A549 (cell line): ENCODE measurements around the gene TFPI2. TPM values are rescaled to one million over a fixed set of nuclear protein-coding genes. Genes with fewer than 3 reads are reported as not detected.

Experiments used
- ATAC-seq, 2 experiments: fragments of 200-7000 bp in 1 of 2; fragments of >200 bp in 1 of 2; cut with Nextera tagmentation in 1 of 2; cut with Tn5 transposase in 1 of 2; 3 replicates each; pipeline versions ENCODE4 v1.8.0 to v1.9.1; 2018 to 2020; ENCODE audit warnings: mild to moderate bottlenecking in 1 of 2, moderate library complexity in 1 of 2
- CTCF ChIA-PET: fragments of 300-600 bp; sonication (Branson Sonifier 250); formaldehyde crosslinking; extraction: SDS; loops from one replicate; lab custom pipeline; 2021; ENCODE audit warnings: antibody characterized with exemption, inconsistent platforms; lab: Yijun Ruan, JAX
- POLR2A ChIA-PET: fragments of 350-600 bp; formaldehyde crosslinking; extraction: SDS; loops from one replicate; lab custom pipeline; 2021; ENCODE audit warnings: antibody characterized with exemption, inconsistent platforms; lab: Yijun Ruan, JAX
- DNase-seq, 2 experiments: peaks; one replicate each; pipeline versions ENCODE4 v3.0.0 to v3.0.0-alpha.2; 2011 to 2016; ENCODE audit warnings: low read depth in 1 of 2, low spot score in 1 of 2
- FAIRE-seq: peaks from 2 replicates; lab custom pipeline; 2011; peaks lifted over from hg19 to GRCh38; lab: Jason Lieb, UNC
- H3K27ac ChIP-seq, 2 experiments: fragments of >200 bp; sonication (Bioruptor Twin); formaldehyde crosslinking; 3 replicates each; pipeline ENCODE4 v1.5.1; 2016 to 2017
- H3K4me1 ChIP-seq: fragments of >200 bp; sonication (Bioruptor Twin); formaldehyde crosslinking; 3 replicates; pipeline ENCODE4 v1.6.1; 2016
- H3K4me2 ChIP-seq: fragments of >200 bp; sonication (Bioruptor Twin); formaldehyde crosslinking; 3 replicates; pipeline ENCODE4 v1.6.1; 2016
- H3K4me3 ChIP-seq: fragments of >200 bp; sonication (Bioruptor Twin); formaldehyde crosslinking; 3 replicates; pipeline ENCODE4 v1.5.1; 2016
- H3K9me3 ChIP-seq: fragments of >200 bp; sonication (Bioruptor Twin); formaldehyde crosslinking; 3 replicates; pipeline ENCODE4 v1.6.1; 2016
- BCL3 ChIP-seq: fragments of >200 bp; sonication (Bioruptor Twin); formaldehyde crosslinking; IDR thresholded peaks from 3 replicates; pipeline ENCODE4 v1.6.1; 2016
- BHLHE40 ChIP-seq: IDR thresholded peaks from 2 replicates; pipeline ENCODE4 v1.6.1; 2012; ENCODE audit warnings: low read depth, low read length, inconsistent platforms
- CEBPB ChIP-seq, 2 experiments: fragments of >200 bp in 1 of 2; sonication (Bioruptor Twin) in 1 of 2; formaldehyde crosslinking in 1 of 2; IDR thresholded peaks; 2 replicates each; pipeline ENCODE4 v1.6.1; 2012 to 2016
- CHD2 ChIP-seq: fragments of 150-350 bp; IDR thresholded peaks from 2 replicates; pipeline ENCODE4 v1.6.1; 2014; ENCODE audit warnings: low read length; ENCODE audit not compliant: partially characterized antibody
- CHD4 ChIP-seq: fragments of 200-600 bp; sonication (generic); IDR thresholded peaks from 2 replicates; pipeline ENCODE4 v1.6.1; 2016; ENCODE audit warnings: antibody characterized with exemption, mild to moderate bottlenecking, borderline replicate concordance
- CTCF ChIP-seq: fragments of >200 bp; sonication (Bioruptor Twin); formaldehyde crosslinking; IDR thresholded peaks from 3 replicates; pipeline ENCODE4 v1.5.1; 2016
- E2F6 ChIP-seq: IDR thresholded peaks from 2 replicates; pipeline ENCODE4 v1.6.1; 2012; ENCODE audit warnings: low read depth, borderline replicate concordance
- EP300 ChIP-seq, 2 experiments: fragments of >200 bp; sonication (Bioruptor Twin); formaldehyde crosslinking; IDR thresholded peaks; 2 replicates in 1 of 2; 3 replicates in 1 of 2; pipeline ENCODE4 v1.6.1; 2016 to 2017
- FOSB ChIP-seq: fragments of 250-450 bp; sonication (Bioruptor Pico); IDR thresholded peaks from 2 replicates; pipeline ENCODE4 v1.5.0; 2020; ENCODE audit warnings: mild to moderate bottlenecking, moderate library complexity
- FOXS1 ChIP-seq: fragments of 250-450 bp; sonication (Bioruptor Pico); IDR thresholded peaks from 2 replicates; pipeline ENCODE4 v1.5.0; 2020; ENCODE audit warnings: mild to moderate bottlenecking, moderate library complexity
- GATA3 ChIP-seq: IDR thresholded peaks from 2 replicates; pipeline ENCODE4 v1.6.1; 2012; ENCODE audit warnings: borderline replicate concordance
- HES2 ChIP-seq: fragments of >200 bp; sonication (Bioruptor Twin); formaldehyde crosslinking; IDR thresholded peaks from 2 replicates; pipeline ENCODE4 v1.6.1; 2016
- HEYL ChIP-seq: fragments of 250-450 bp; sonication (Bioruptor Pico); IDR thresholded peaks from 2 replicates; pipeline ENCODE4 v1.8.0; 2021; ENCODE audit warnings: mild to moderate bottlenecking, moderate library complexity
- HOXA7 ChIP-seq: fragments of 250-450 bp; sonication (Bioruptor Pico); IDR thresholded peaks from 2 replicates; pipeline ENCODE4 v1.5.0; 2020; ENCODE audit warnings: mild to moderate bottlenecking, moderate library complexity
- HOXB13 ChIP-seq: fragments of 250-450 bp; sonication (Bioruptor Pico); IDR thresholded peaks from 2 replicates; pipeline ENCODE4 v1.5.0; 2020; ENCODE audit warnings: low read depth, mild to moderate bottlenecking, moderate library complexity
- KDM5A ChIP-seq: fragments of 200-600 bp; sonication (generic); IDR thresholded peaks from 2 replicates; pipeline ENCODE4 v1.6.1; 2016; ENCODE audit warnings: antibody characterized with exemption, mild to moderate bottlenecking
- MAFK ChIP-seq: fragments of 450-650 bp; IDR thresholded peaks from 2 replicates; pipeline ENCODE4 v1.6.1; 2014; ENCODE audit not compliant: partially characterized antibody
- MAZ ChIP-seq: fragments of 150-350 bp; IDR thresholded peaks from 2 replicates; pipeline ENCODE4 v1.6.1; 2014; ENCODE audit warnings: antibody characterized with exemption, low read depth, low read length, borderline replicate concordance
- PBX3 ChIP-seq: IDR thresholded peaks from 2 replicates; pipeline ENCODE4 v1.6.1; 2012
- PHF8 ChIP-seq: fragments of 200-600 bp; sonication (generic); IDR thresholded peaks from 2 replicates; pipeline ENCODE4 v1.6.1; 2016; ENCODE audit warnings: low read depth, mild to moderate bottlenecking, antibody characterized with exemption, moderate library complexity, borderline replicate concordance
- POLR2A ChIP-seq: IDR thresholded peaks from 2 replicates; pipeline ENCODE4 v1.6.1; 2012; ENCODE audit warnings: mild to moderate bottlenecking, low read length
- SMC3 ChIP-seq: fragments of >200 bp; sonication (Bioruptor Twin); formaldehyde crosslinking; IDR thresholded peaks from 3 replicates; pipeline ENCODE4 v1.6.1; 2018; ENCODE audit warnings: inconsistent platforms
- SREBF2 ChIP-seq: fragments of 450-650 bp; IDR thresholded peaks from 2 replicates; pipeline ENCODE4 v1.6.1; 2014; ENCODE audit warnings: mild to moderate bottlenecking, moderate library complexity
- TP53 ChIP-seq: fragments of 250-450 bp; sonication (Bioruptor Pico); IDR thresholded peaks from 2 replicates; pipeline ENCODE4 v1.5.0; 2021; ENCODE audit warnings: mild to moderate bottlenecking, moderate library complexity
- USF2 ChIP-seq: fragments of 450-650 bp; IDR thresholded peaks from 2 replicates; pipeline ENCODE4 v1.6.1; 2014; ENCODE audit warnings: antibody characterized with exemption
- ZC3H11A ChIP-seq: fragments of 450-650 bp; IDR thresholded peaks from 2 replicates; pipeline ENCODE4 v1.6.1; 2014; ENCODE audit warnings: antibody characterized with exemption, mild to moderate bottlenecking
- ZNF302 ChIP-seq: fragments of 250-450 bp; sonication (Bioruptor Pico); IDR thresholded peaks from 2 replicates; pipeline ENCODE4 v1.9.0; 2021; ENCODE audit warnings: inconsistent platforms, mild to moderate bottlenecking, moderate library complexity
- WGBS: methylation state at CpG from one replicate; pipeline ENCODE4 v1.1.6; 2017; ENCODE audit errors: missing lambda C conversion rate; 5-methylcytosine and 5-hydroxymethylcytosine counted together
- polyA plus RNA-seq, 4 experiments: library from polyadenylated mRNA; depleted of rRNA in 3 of 4; stranded (reverse); fragments of >200 nt; fragmentation: RNase III in 1 of 4; extraction: RNeasy Plus Mini Kit Qiagen cat#74134 plus additional on column Dnase treatment in 1 of 4; gene quantifications; 2 replicates in 3 of 4; 3 replicates in 1 of 4; pipeline ENCODE4 v1.2.3, GENCODE V29; 2011 to 2017

TFPI2 gene
- polyA plus RNA-seq, 2 of the 4 experiments (the other 2 are of a cell fraction): 156 to 172 TPM

- TF ChIP-seq TP53 (CRISPR knock-in tag) (no peak), HEYL (CRISPR knock-in tag) (no peak), HOXA7 (CRISPR knock-in tag) (no peak), BHLHE40 (no peak), HOXB13 (CRISPR knock-in tag) (no peak), FOXS1 (CRISPR knock-in tag) (no peak), E2F6 (no peak), MAFK (no peak)
- TF ChIP-seq, all 56 proteins: peak for 0
Measured at GRCh38 chr7:93933156-93933555, 42.6 kb upstream of the TFPI2 start (continued).

GRCh38 chr7:93931655-93932054 is 41.1 kb upstream of the TFPI2 start:
- ChIA-PET POLR2A (interaction anchor here (0.6 to 1.4 kb wide), 2 partner anchors 10 to 46 kb away, joined by 3 to 5 read pairs; partner anchors contain the start of gene GNG11), CTCF (interaction anchor here (0.6 to 1.3 kb wide), 4 partner anchors 41 to 190 kb away, joined by 3 to 4 read pairs (median 3); partner anchors contain the start of gene TFPI2)
- Histone ChIP-seq H3K4me1 (no peaks in the 10 kb centered on the region), H3K9me3 (no peaks in the 10 kb centered on the region), H3K4me3 (no peak overlapping the region)
- no peak for ATAC-seq
- 83% methylated on average over 3 of the region's 3 CpGs for WGBS
- DNase-seq: no peak
- no peak for TF ChIP-seq SMC3
- TF ChIP-seq ZNF302 (CRISPR knock-in tag): no peak
- no peak for TF ChIP-seq CEBPB (IDR thresholded peaks at IDR 0.05)
- TF ChIP-seq TP53 (CRISPR knock-in tag): no peak
- TF ChIP-seq HEYL (CRISPR knock-in tag): no peak
- no peak for TF ChIP-seq ZC3H11A
- TF ChIP-seq HES2: no peak
- TF ChIP-seq, all 56 proteins: peak for 0
- peak; percentile 23 for FAIRE-seq
- no peak overlapping the region for H3K4me2 ChIP-seq
- H3K27ac ChIP-seq: no peak overlapping the region

- Histone ChIP-seq H3K9me3 (no peaks in the 10 kb centered on the region), H3K4me2 (no peak overlapping the region), H3K27ac (no peak overlapping the region)
- POLR2A ChIA-PET: interaction anchor here (1.4 kb wide), 1 partner anchor 38 kb away, joined by 4 read pairs; no protein-coding TSS in a partner anchor
- TF ChIP-seq KDM5A: no peak
- TF ChIP-seq, all 56 proteins: peak for 0
- DNase-seq (no peak), ATAC-seq (no peak), FAIRE-seq (no peak)
- WGBS: 92% methylated on average over 3 of the region's 3 CpGs
- Histone ChIP-seq H3K4me1 (peaks cover 5% of the 10 kb centered on the region; the same call in 1 of the 3 replicates), H3K4me3 (no peak overlapping the region)
- CTCF ChIA-PET: interaction anchor here (0.9 to 1.3 kb wide), 2 partner anchors 31 to 37 kb away, joined by 3 read pairs; partner anchors contain the start of gene TFPI2
Measured at GRCh38 chr7:93927585-93927984, 37.0 kb upstream of the TFPI2 start.

GRCh38 chr7:93926800-93927199 is 36.2 kb upstream of the TFPI2 start:
- WGBS: 100% methylated on average over 1 of the region's 1 CpG
- no peak for DNase-seq
- ChIA-PET CTCF (interaction anchor here (0.9 kb wide), 1 partner anchor 36 kb away, joined by 3 read pairs; the partner anchor contains the start of gene TFPI2), POLR2A (interaction anchor here (1.4 kb wide), 1 partner anchor 37 kb away, joined by 4 read pairs; no protein-coding TSS in a partner anchor)
- Histone ChIP-seq H3K4me1 (peaks cover 5% of the 10 kb centered on the region; the same call in 1 of the 3 replicates), H3K4me2 (no peak overlapping the region), H3K9me3 (no peaks in the 10 kb centered on the region), H3K4me3 (no peak overlapping the region), H3K27ac (no peak overlapping the region)
- peak; percentile 61 for FAIRE-seq
- no peak for ATAC-seq
- no peak for TF ChIP-seq CHD2
- no peak for TF ChIP-seq USF2
- TF ChIP-seq BCL3: no peak
- no peak for TF ChIP-seq MAFK
- TF ChIP-seq PBX3: no peak
- no peak for TF ChIP-seq MAZ
- TF ChIP-seq SREBF2: no peak
- TF ChIP-seq PHF8: no peak
- no peak for TF ChIP-seq POLR2A
- TF ChIP-seq EP300 (IDR thresholded peaks at IDR 0.05): no peak
- TF ChIP-seq GATA3: no peak
- no peak for TF ChIP-seq HOXB13 (CRISPR knock-in tag)
- TF ChIP-seq ZNF302 (CRISPR knock-in tag): no peak
- no peak for TF ChIP-seq CHD4
- TF ChIP-seq CTCF: no peak
- no peak for TF ChIP-seq FOSB (CRISPR knock-in tag)
